GM12878 (cell line): ENCODE measurements around the gene TMTC1.

Experiments used
- POLR2A ChIP-seq: IDR thresholded peaks from 2 replicates; pipeline ENCODE4 v1.6.1; 2011; ENCODE audit warnings: low read depth, mild to moderate bottlenecking, low read length
- TF ChIP-seq, protein P1 (sequence below): fragments of 450-650 bp; IDR thresholded peaks from 2 replicates; pipeline ENCODE4 v1.6.1; 2018; ENCODE audit warnings: borderline replicate concordance, mild to moderate bottlenecking; ENCODE audit not compliant: partially characterized antibody
- TF ChIP-seq, protein P2 (sequence below): IDR thresholded peaks from 2 replicates; pipeline ENCODE4 v1.6.1; 2012; ENCODE audit warnings: low read depth, low read length, improper control_type of control experiment
- TF ChIP-seq, protein P3 (sequence below): IDR thresholded peaks from 2 replicates; pipeline ENCODE4 v1.6.1; 2012; ENCODE audit warnings: low read depth, low read length, improper control_type of control experiment

DNA sequence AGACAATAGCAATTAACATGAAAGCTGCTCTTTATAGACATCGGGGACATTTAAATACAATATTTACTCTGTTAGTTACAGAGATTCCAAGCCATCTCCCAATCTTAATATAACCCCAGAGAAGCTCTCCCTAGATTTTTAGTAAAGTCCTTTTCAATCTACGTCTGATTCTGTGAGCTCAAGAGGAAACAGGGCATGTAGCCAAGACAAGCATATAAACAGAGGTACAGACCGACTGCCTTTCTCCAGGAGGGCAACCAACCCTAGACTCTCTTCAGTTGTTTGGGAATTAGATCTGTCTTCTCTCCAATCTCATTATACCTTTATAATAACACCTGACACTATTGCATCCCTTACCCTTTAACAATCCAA is 57.4 kb downstream of the TMTC1 start:
- TF ChIP-seq, protein P1, sequence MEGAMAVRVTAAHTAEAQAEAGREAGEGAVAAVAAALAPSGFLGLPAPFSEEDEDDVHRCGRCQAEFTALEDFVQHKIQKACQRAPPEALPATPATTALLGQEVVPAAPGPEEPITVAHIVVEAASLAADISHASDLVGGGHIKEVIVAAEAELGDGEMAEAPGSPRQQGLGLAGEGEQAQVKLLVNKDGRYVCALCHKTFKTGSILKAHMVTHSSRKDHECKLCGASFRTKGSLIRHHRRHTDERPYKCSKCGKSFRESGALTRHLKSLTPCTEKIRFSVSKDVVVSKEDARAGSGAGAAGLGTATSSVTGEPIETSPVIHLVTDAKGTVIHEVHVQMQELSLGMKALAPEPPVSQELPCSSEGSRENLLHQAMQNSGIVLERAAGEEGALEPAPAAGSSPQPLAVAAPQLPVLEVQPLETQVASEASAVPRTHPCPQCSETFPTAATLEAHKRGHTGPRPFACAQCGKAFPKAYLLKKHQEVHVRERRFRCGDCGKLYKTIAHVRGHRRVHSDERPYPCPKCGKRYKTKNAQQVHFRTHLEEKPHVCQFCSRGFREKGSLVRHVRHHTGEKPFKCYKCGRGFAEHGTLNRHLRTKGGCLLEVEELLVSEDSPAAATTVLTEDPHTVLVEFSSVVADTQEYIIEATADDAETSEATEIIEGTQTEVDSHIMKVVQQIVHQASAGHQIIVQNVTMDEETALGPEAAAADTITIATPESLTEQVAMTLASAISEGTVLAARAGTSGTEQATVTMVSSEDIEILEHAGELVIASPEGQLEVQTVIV, result no peak
- TF ChIP-seq, protein P2, sequence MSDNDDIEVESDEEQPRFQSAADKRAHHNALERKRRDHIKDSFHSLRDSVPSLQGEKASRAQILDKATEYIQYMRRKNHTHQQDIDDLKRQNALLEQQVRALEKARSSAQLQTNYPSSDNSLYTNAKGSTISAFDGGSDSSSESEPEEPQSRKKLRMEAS, result no peak
- TF ChIP-seq POLR2A, result no peak
- TF ChIP-seq, protein P3, sequence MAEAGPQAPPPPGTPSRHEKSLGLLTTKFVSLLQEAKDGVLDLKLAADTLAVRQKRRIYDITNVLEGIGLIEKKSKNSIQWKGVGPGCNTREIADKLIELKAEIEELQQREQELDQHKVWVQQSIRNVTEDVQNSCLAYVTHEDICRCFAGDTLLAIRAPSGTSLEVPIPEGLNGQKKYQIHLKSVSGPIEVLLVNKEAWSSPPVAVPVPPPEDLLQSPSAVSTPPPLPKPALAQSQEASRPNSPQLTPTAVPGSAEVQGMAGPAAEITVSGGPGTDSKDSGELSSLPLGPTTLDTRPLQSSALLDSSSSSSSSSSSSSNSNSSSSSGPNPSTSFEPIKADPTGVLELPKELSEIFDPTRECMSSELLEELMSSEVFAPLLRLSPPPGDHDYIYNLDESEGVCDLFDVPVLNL, result no peak
